IMR-90 (cell line): Measurements from ENCODE around the gene RRM1. TPM values are rescaled to one million over a fixed set of nuclear protein-coding genes. Genes with fewer than 3 reads are reported as not detected.

Source experiments
- ATAC-seq: fragments of 200-7000 bp; cut with Tn5 transposase; 2 replicates; pipeline ENCODE4 v1.9.1; 2020; ENCODE audit warnings: low read depth, mild to moderate bottlenecking, moderate library complexity
- BruUV-seq: library from RNA; stranded (reverse); fragments of 400-500 nt; replicated peaks from 2 replicates; lab custom pipeline; 2021; lab: Mats Ljungman, UMichigan
- CTCF ChIA-PET: fragments of 300-600 bp; formaldehyde crosslinking; extraction: SDS; loops from one replicate; lab custom pipeline; 2021; ENCODE audit warnings: antibody characterized with exemption; lab: Yijun Ruan, JAX
- POLR2A ChIA-PET: fragments of 300-600 bp; sonication (Branson Sonifier 250); formaldehyde crosslinking; loops from one replicate; lab custom pipeline; 2022; ENCODE audit warnings: antibody characterized with exemption; ENCODE audit not compliant: unreplicated experiment; lab: Charles Lee
- DNase-seq: peaks from one replicate; pipeline ENCODE4 v3.0.0; 2013
- H2AFZ ChIP-seq: replicated peaks from 2 replicates; pipeline ENCODE3; 2013; ENCODE audit warnings: low read length, mild to moderate bottlenecking; ENCODE audit not compliant: poor library complexity
- H2AK5ac ChIP-seq: 2 replicates; pipeline ENCODE4 v1.6.1; 2013; ENCODE audit warnings: low read depth, low read length, inconsistent platforms
- H2AK9ac ChIP-seq: replicated peaks from 2 replicates; pipeline ENCODE3; 2013; ENCODE audit warnings: mild to moderate bottlenecking, low read depth, low read length, moderate library complexity; ENCODE audit not compliant: poor library complexity
- H2BK120ac ChIP-seq: 2 replicates; pipeline ENCODE4 v1.6.1; 2013; ENCODE audit warnings: low read depth, low read length, inconsistent platforms
- H2BK15ac ChIP-seq: 3 replicates; pipeline ENCODE4 v1.6.1; 2013; ENCODE audit warnings: low read depth, low read length, inconsistent platforms
- H2BK20ac ChIP-seq: 2 replicates; pipeline ENCODE4 v1.6.1; 2013; ENCODE audit warnings: low read depth, mild to moderate bottlenecking, inconsistent platforms, low read length, moderate library complexity
- H2BK5ac ChIP-seq: 2 replicates; pipeline ENCODE4 v1.6.1; 2013; ENCODE audit warnings: mild to moderate bottlenecking, low read depth, low read length, inconsistent platforms; ENCODE audit not compliant: poor library complexity, severe bottlenecking
- H3K14ac ChIP-seq: replicated peaks from 2 replicates; pipeline ENCODE4 v1.6.1; 2013; ENCODE audit warnings: low read depth, low read length, inconsistent platforms
- H3K18ac ChIP-seq: 2 replicates; pipeline ENCODE4 v1.6.1; 2013; ENCODE audit warnings: low read depth, low read length, control low read depth
- H3K23ac ChIP-seq: 2 replicates; pipeline ENCODE4 v1.6.1; 2013; ENCODE audit warnings: low read depth, low read length, inconsistent platforms
- H3K27ac ChIP-seq: 2 replicates; pipeline ENCODE4 v1.5.1; 2013; ENCODE audit warnings: mild to moderate bottlenecking, control low read depth, low read length; ENCODE audit not compliant: insufficient read depth
- H3K27me3 ChIP-seq: 2 replicates; pipeline ENCODE4 v1.6.1; 2013; ENCODE audit warnings: low read length; ENCODE audit not compliant: control insufficient read depth, insufficient read depth
- H3K36me3 ChIP-seq: 2 replicates; pipeline ENCODE4 v1.6.1; 2013; ENCODE audit warnings: low read length, mixed read lengths; ENCODE audit not compliant: control insufficient read depth, insufficient read depth
- H3K4ac ChIP-seq: 2 replicates; pipeline ENCODE4 v1.6.1; 2013; ENCODE audit warnings: low read depth, low read length, inconsistent platforms
- H3K4me1 ChIP-seq: 2 replicates; pipeline ENCODE4 v1.6.1; 2013; ENCODE audit warnings: low read length, mixed read lengths; ENCODE audit not compliant: control insufficient read depth, insufficient read depth
- H3K4me2 ChIP-seq: 2 replicates; pipeline ENCODE4 v1.6.1; 2013; ENCODE audit warnings: low read depth, mild to moderate bottlenecking, control low read depth, low read length, moderate library complexity
- H3K4me3 ChIP-seq: 2 replicates; pipeline ENCODE4 v1.5.1; 2013; ENCODE audit warnings: low read depth, mild to moderate bottlenecking, control low read depth, low read length, moderate library complexity; ENCODE audit not compliant: insufficient read depth
- H3K56ac ChIP-seq: 2 replicates; pipeline ENCODE4 v1.6.1; 2013; ENCODE audit warnings: low read length, inconsistent platforms; ENCODE audit not compliant: insufficient read depth; ENCODE audit errors: extremely low read depth
- H3K79me1 ChIP-seq, 2 experiments: 2 replicates each; pipeline ENCODE4 v1.6.1; 2013; ENCODE audit warnings: low read length in 2 of 2, inconsistent platforms in 1 of 2, low read depth in 1 of 2
- H3K9ac ChIP-seq: 2 replicates; pipeline ENCODE4 v1.6.1; 2013; ENCODE audit warnings: low read depth, low read length, control low read depth
- H3K9me1 ChIP-seq: 2 replicates; pipeline ENCODE4 v1.6.1; 2013; ENCODE audit warnings: low read length, inconsistent platforms; ENCODE audit not compliant: insufficient read depth
- H3K9me3 ChIP-seq: 2 replicates; pipeline ENCODE4 v1.6.1; 2013; ENCODE audit warnings: low read length; ENCODE audit not compliant: control insufficient read depth, insufficient read depth
- H4K20me1 ChIP-seq: 2 replicates; pipeline ENCODE4 v1.6.1; 2013; ENCODE audit warnings: low read length, inconsistent platforms; ENCODE audit not compliant: insufficient read depth
- H4K5ac ChIP-seq: 2 replicates; pipeline ENCODE4 v1.6.1; 2013; ENCODE audit warnings: mild to moderate bottlenecking, low read depth, low read length, control low read depth
- H4K8ac ChIP-seq, 2 experiments: 2 replicates each; pipeline ENCODE4 v1.6.1; 2013; ENCODE audit warnings: low read depth in 2 of 2, low read length in 2 of 2, control low read depth in 1 of 2, inconsistent platforms in 1 of 2
- H4K91ac ChIP-seq: 2 replicates; pipeline ENCODE4 v1.6.1; 2013; ENCODE audit warnings: low read depth, low read length, inconsistent platforms; ENCODE audit not compliant: insufficient read depth
- BHLHE40 ChIP-seq: fragments of 150-350 bp; IDR thresholded peaks from 2 replicates; pipeline ENCODE4 v1.6.1; 2016; ENCODE audit warnings: mild to moderate bottlenecking, low read depth, low read length
- CEBPB ChIP-seq: IDR thresholded peaks from 2 replicates; pipeline ENCODE4 v1.6.1; 2012; ENCODE audit warnings: low read depth, low read length, improper control_type of control experiment
- CHD1 ChIP-seq: IDR thresholded peaks from 2 replicates; pipeline ENCODE4 v1.6.1; 2012; ENCODE audit warnings: low read depth, low read length, improper control_type of control experiment
- FOS ChIP-seq: fragments of 150-350 bp; IDR thresholded peaks from 2 replicates; pipeline ENCODE4 v1.6.1; 2016; ENCODE audit warnings: low read depth, low read length
- MAFK ChIP-seq: IDR thresholded peaks from 2 replicates; pipeline ENCODE4 v1.6.1; 2012; ENCODE audit warnings: low read depth, low read length, improper control_type of control experiment
- MAZ ChIP-seq: IDR thresholded peaks from 2 replicates; pipeline ENCODE4 v1.6.1; 2012; ENCODE audit warnings: low read depth, mild to moderate bottlenecking, low read length, improper control_type of control experiment, moderate library complexity, borderline replicate concordance
- MXI1 ChIP-seq: IDR thresholded peaks from 2 replicates; pipeline ENCODE4 v1.6.1; 2012; ENCODE audit warnings: low read depth, mild to moderate bottlenecking, low read length, moderate library complexity, borderline replicate concordance
- NFE2L2 ChIP-seq: fragments of 150-350 bp; IDR thresholded peaks from 2 replicates; pipeline ENCODE4 v1.6.1; 2016; ENCODE audit warnings: low read depth, mild to moderate bottlenecking, low read length
- POLR2A ChIP-seq: IDR thresholded peaks from 2 replicates; pipeline ENCODE4 v1.6.1; 2012; ENCODE audit warnings: mild to moderate bottlenecking, low read depth, low read length
- RAD21 ChIP-seq: IDR thresholded peaks from 2 replicates; pipeline ENCODE4 v1.6.1; 2012; ENCODE audit warnings: low read length, improper control_type of control experiment
- RCOR1 ChIP-seq: IDR thresholded peaks from 2 replicates; pipeline ENCODE4 v1.6.1; 2012; ENCODE audit warnings: mild to moderate bottlenecking, low read length, improper control_type of control experiment; ENCODE audit not compliant: insufficient replicate concordance
- RFX5 ChIP-seq: IDR thresholded peaks from 2 replicates; pipeline ENCODE4 v1.8.0; 2012; ENCODE audit warnings: low read depth, mild to moderate bottlenecking, low read length, moderate library complexity
- SMC3 ChIP-seq: fragments of 150-350 bp; IDR thresholded peaks from 2 replicates; pipeline ENCODE4 v1.6.1; 2016; ENCODE audit warnings: low read depth, mild to moderate bottlenecking, antibody characterized with exemption, low read length, moderate library complexity
- WGBS, 2 experiments: methylation state at CpG; one replicate each; pipeline versions ENCODE4 v1.1.5 to v1.1.7; 2013; ENCODE audit warnings: missing lambda C conversion rate in 2 of 2; ENCODE audit not compliant: insufficient read length in 1 of 2; ENCODE audit errors: extremely low coverage in 2 of 2; 5-methylcytosine and 5-hydroxymethylcytosine counted together
- dilution Hi-C: fragments of 300-500 bp; cut with HindIII; formaldehyde crosslinking; loops from one replicate; pipeline ENCODE4 v1.14.3; 2018; ENCODE audit warnings: low sequenced_read_pairs; ENCODE audit not compliant: unreplicated experiment
- in situ Hi-C: fragments of 300-500 bp; cut with MboI; formaldehyde crosslinking; loops from 3 replicates; pipeline ENCODE4 v1.14.3; 2019; ENCODE audit warnings: low sequenced_read_pairs, inconsistent platforms, mixed read lengths
- intact Hi-C: fragments of 100-400 bp; cut with micrococcal nuclease; formaldehyde crosslinking; loops from 2 replicates; pipeline ENCODE4 v1.10.0; 2022
- polyA plus RNA-seq, 3 experiments: library from polyadenylated mRNA; depleted of rRNA; stranded (reverse); fragments of >200 nt; gene quantifications; 2 replicates each; pipeline ENCODE4 v1.2.3, GENCODE V29; 2012; ENCODE audit warnings: low replicate concordance in 1 of 3
- total RNA-seq: library from RNA; depleted of rRNA; stranded (reverse); fragments of >200 nt; gene quantifications from 2 replicates; pipeline ENCODE4 v1.2.3, GENCODE V29; 2012
- TF ChIP-seq, protein P1 (sequence below): fragments of 150-350 bp; IDR thresholded peaks from 2 replicates; pipeline ENCODE4 v1.6.1; 2016; ENCODE audit warnings: low read depth, mild to moderate bottlenecking, low read length, moderate library complexity, borderline replicate concordance
- TF ChIP-seq, protein P2 (sequence below): fragments of 150-350 bp; IDR thresholded peaks from 2 replicates; pipeline ENCODE4 v1.6.1; 2017; ENCODE audit warnings: mild to moderate bottlenecking, antibody characterized with exemption, low read length, low read depth
- TF ChIP-seq, protein P3 (sequence below): conservative IDR thresholded peaks from 2 replicates; pipeline ENCODE4 v1.5.1; 2012; ENCODE audit warnings: mild to moderate bottlenecking, low read depth, low read length, improper control_type of control experiment

RRM1 gene
- total and polyA plus RNA-seq, 2 of the 4 experiments (the other 2 are of a cell fraction): 55.1 to 183 TPM

DNA sequence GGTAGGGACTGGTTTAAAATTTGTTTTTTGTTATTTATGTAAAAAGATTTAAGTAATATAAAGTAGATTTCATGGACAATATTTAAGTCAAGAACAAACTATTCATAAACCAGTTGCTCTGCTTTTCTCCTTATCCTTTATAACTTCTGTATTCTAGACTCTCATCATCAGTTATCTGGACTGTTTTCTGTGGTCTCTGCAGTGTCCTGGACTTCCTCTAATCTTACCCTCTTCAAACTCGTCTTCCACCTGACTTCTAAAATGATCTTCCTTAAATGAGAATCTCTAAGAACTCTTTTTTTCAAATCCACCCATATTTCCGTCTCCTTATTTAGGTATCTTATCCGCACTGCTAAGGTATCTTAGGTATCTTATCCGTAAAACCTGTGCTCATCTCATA, 8.1 kb downstream of the RRM1 start:
- Histone ChIP-seq H2AK9ac (no peak overlapping the region), H4K20me1 (no peaks in the 10 kb centered on the region; the same call in 1 of the 2 replicates), H3K9me1 (peaks cover 5% of the 10 kb centered on the region; the same call in 1 of the 2 replicates), H3K4me3 (no peak overlapping the region), H3K4ac (no peak overlapping the region), H3K4me1 (no peaks in the 10 kb centered on the region), H4K5ac (no peak overlapping the region), H2BK15ac (no peak overlapping the region), H2AFZ (no peak overlapping the region), H4K8ac (no peak overlapping the region), H3K9me3 (no peaks in the 10 kb centered on the region), H3K9ac (no peak overlapping the region), H3K18ac (no peak overlapping the region), H2BK120ac (no peak overlapping the region), H3K27ac (no peak overlapping the region), H3K23ac (no peak overlapping the region), H2BK5ac (no peak overlapping the region), H3K36me3 (peaks cover 9% of the 10 kb centered on the region), H2BK20ac (no peak overlapping the region), H2AK5ac (no peak overlapping the region), H3K27me3 (no peaks in the 10 kb centered on the region), H4K91ac (no peak overlapping the region), H3K79me1 (peaks cover 23 to 45% of the 10 kb centered on the region in 2 experiments), H3K4me2 (no peak overlapping the region), H3K56ac (no peak overlapping the region), H3K14ac (no peak overlapping the region)
- dilution Hi-C loops (no loop called here), in situ Hi-C loops (no loop called here), intact Hi-C loops (no loop called here)
- CTCF ChIA-PET: no interaction called here
- no peak for ATAC-seq
- BruUV-seq: no TSS peak
- POLR2A ChIA-PET: no interaction called here
- DNase-seq: no peak
- WGBS, 2 experiments: 100% methylated on average over 1 of the region's 4 CpGs
- TF ChIP-seq NFE2L2 (no peak), RAD21 (no peak), SMC3 (no peak), BHLHE40 (no peak), MAFK (no peak), MXI1 (no peak), RFX5 (no peak), FOS (no peak), RCOR1 (no peak), CEBPB (no peak), POLR2A (no peak), CHD1 (no peak), MAZ (no peak)
- TF ChIP-seq, protein P1, sequence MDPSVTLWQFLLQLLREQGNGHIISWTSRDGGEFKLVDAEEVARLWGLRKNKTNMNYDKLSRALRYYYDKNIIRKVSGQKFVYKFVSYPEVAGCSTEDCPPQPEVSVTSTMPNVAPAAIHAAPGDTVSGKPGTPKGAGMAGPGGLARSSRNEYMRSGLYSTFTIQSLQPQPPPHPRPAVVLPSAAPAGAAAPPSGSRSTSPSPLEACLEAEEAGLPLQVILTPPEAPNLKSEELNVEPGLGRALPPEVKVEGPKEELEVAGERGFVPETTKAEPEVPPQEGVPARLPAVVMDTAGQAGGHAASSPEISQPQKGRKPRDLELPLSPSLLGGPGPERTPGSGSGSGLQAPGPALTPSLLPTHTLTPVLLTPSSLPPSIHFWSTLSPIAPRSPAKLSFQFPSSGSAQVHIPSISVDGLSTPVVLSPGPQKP: no peak
- TF ChIP-seq, protein P2, sequence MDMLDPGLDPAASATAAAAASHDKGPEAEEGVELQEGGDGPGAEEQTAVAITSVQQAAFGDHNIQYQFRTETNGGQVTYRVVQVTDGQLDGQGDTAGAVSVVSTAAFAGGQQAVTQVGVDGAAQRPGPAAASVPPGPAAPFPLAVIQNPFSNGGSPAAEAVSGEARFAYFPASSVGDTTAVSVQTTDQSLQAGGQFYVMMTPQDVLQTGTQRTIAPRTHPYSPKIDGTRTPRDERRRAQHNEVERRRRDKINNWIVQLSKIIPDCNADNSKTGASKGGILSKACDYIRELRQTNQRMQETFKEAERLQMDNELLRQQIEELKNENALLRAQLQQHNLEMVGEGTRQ: no peak
- TF ChIP-seq, protein P3, sequence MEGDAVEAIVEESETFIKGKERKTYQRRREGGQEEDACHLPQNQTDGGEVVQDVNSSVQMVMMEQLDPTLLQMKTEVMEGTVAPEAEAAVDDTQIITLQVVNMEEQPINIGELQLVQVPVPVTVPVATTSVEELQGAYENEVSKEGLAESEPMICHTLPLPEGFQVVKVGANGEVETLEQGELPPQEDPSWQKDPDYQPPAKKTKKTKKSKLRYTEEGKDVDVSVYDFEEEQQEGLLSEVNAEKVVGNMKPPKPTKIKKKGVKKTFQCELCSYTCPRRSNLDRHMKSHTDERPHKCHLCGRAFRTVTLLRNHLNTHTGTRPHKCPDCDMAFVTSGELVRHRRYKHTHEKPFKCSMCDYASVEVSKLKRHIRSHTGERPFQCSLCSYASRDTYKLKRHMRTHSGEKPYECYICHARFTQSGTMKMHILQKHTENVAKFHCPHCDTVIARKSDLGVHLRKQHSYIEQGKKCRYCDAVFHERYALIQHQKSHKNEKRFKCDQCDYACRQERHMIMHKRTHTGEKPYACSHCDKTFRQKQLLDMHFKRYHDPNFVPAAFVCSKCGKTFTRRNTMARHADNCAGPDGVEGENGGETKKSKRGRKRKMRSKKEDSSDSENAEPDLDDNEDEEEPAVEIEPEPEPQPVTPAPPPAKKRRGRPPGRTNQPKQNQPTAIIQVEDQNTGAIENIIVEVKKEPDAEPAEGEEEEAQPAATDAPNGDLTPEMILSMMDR: no peak
